GM18861 (cell line): ENCODE results near the gene SREBF2.
A peak's percentile ranks its signal among the peaks of the same experiment; 100 is the strongest.

ENCODE experiments used
- ATAC-seq: cut with Tn5 transposase; IDR thresholded peaks from one replicate; pipeline ENCODE4 v1.9.1; 2021; ENCODE audit not compliant: unreplicated experiment

Gene SREBF2

DNA sequence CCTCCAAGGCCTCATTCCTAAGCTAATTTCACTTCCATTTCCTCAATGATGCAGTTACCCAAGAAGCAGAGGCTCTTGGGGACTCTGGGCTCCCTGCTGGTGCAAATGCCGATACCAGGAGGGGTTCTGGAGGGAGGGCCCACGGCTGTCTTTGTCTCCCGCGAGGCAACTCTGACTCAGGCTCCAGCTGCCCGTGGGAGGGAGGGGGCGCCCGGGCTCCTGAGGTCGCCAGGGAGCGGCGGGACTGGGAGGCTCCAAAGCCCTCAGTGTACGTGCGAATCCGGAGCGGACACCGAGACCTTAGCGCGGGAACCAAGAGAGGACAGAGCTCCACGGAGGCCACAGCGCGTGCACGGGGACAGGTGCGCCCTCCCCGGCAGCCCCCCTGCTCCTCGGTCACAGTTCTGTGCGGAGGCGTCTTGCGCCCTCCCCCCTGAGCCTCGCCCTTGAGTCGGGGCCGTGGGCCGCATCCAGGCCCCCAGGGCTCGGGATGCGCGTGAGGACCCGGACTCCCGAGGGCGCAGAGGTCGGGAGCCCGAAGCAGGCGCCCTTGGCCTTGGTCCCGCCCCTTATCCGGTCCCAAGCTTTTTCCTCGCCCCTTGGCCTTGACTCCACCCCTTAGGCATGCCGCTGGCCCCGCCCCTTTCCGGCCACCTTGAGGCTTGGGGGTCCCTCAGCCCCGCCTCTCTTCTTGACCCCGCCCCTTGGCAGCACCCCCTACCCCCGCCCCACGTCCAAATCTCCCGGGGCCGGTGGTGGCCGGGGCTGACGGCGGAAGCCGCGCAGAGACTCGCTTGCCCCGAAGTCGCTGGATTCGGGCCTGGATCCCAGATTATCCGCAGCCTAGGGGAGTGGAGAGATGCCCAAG lies 86.7 kb downstream of the SREBF2 start:
- peak; percentile 34 for ATAC-seq

DNA sequence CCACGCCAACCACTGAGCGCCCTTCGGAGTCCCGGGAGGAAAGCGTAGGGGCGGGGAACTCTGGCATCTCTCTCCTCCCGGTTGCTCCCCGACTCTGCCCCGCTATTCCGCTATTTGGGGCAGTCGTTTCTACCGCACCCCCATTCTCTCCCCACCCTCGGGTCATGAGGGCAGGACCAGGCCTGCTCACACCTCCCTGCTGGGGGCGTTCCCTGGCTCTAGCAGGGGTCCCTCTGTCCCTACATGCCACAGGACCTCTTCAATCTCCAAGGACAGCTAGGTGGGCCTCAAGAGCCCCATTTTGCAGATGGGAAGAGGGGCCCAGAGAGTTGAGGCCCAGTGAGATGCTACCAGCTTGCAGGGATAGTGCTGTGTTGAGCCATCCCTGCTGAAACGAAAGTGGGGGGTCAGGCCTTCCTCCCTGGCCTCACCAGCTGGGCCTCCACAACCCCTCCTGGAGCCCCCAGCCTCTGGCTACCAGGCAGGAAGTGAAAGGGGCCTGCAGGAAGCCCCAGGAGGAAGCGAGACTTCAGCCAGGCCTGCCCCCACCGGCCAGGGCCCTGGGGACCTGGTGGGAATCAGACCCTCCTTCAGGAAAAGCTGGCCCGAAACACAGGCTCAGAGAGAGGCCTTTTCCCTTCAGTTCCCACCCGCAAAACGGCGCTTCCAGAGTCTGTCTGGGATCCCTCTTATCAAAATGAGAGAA lies 87.5 kb downstream of the SREBF2 start:
- peak; percentile 16 for ATAC-seq

DNA sequence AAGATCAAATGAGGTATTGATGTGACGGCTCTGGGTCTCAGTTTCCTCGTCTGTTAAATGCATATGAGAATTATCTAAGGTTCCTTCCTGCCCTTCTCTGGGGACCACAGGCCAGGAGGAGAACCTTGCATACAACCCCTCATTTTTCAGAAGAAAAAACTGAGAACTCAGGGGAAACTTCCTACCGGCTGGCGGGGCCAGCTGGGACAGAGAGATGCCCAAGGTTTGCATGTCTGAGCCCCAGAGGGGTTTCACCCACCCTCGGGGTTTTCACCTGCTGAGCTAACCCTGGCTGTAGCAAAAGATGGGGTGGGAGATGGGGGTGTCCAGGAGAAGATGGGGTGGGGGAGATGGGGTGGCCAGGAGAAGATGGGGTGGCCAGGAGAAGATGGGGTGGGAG lies 89.4 kb downstream of the SREBF2 start:
- ATAC-seq: no peak

DNA sequence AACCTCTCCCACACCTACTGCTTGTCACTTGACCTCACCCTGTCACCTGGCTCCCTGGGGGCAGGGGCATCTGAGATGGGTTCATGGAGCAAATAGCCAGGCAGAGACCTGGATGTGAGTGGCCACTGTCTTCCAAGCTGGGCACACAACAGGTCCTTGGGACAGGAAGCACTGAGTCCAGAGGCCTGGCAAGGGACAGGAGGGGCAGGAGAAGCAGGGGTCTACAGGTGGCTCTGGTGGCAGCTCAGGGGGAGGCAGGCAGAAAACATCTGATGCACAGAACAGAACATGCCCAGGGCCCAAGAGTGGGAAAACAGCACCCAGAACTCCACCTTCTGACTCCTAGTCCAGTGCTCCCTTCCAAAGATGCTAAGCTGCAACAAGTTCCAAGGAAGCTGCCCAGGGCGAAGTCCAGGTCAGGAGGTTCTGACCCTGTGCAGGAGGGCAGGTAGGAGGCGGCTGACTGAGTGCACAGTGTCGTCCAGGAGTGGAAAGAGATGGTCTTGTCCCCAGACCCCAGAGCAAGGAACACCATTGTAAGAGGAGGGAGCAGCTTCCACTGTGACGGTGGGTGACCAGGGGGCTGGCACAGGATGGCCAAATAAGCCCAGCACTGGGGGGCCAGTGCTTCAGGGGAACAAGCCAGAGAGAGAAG lies 90.2 kb downstream of the SREBF2 start:
- no peak for ATAC-seq

DNA sequence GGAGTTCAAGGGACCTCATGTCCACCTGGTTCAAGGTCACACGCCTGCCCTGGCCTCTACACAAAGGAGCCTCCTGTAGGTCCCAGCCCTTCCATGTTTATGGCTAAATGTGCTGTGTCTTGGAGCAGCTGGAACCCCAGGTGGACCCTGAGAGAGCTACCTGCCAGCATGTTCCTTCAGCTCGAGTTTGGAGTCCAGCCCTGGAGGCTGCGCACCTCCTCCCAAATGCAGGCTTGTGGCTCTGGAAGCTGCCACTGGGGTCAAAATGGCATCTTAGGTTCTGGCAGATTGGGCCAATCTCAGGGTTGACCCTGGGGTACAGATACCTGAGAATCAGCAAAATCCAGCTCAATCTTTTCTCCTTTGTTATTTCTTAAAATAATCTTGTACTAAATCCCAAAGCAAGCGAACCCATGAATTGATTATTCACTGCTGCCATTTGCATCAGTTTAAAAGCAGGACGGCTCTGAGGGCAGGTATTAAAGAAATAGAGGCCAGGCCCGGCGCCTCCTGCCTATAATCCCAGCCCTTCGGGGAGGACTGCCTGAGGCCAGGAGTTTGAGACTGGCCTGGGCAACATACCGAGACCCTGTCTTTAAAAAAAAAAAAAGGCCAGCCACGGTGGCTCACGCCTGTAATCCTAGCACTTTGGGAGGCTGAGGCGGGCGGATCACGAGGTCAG lies 90.8 kb downstream of the SREBF2 start:
- ATAC-seq: no peak

DNA sequence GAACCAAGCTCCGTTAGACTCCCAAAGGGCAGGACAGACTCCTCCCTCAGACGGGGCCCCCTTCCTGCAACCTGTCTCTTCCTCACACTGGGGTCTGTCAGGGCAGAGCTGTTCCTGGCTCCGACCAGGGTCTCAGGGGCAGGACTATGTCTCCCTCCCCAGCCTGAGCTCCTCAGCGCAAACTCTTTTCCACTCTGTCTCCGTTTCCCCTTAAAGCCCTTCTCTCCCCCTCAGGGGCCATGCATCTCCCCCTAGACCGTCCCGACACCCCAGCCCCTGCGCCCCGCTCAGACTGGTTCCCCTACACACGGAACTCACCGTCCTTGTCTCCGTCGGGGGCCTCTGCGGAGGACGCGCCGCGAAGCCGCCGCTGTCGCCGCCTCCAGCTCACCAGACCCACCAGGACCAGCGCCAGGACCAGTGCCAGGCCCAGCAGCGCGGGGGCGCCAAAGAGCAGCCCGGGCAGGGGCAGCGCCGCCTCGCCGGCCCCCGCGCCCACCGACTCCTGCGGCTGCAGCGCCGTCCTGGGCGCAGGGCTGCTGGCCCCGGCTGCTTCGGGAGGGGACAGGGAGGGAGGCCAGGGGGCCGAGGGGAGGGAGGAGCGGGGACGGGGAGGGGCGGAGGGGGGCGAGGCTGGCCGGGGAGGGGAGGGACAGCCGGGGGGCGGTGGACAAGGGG lies 93.0 kb downstream of the SREBF2 start:
- ATAC-seq: peak; percentile 20

DNA sequence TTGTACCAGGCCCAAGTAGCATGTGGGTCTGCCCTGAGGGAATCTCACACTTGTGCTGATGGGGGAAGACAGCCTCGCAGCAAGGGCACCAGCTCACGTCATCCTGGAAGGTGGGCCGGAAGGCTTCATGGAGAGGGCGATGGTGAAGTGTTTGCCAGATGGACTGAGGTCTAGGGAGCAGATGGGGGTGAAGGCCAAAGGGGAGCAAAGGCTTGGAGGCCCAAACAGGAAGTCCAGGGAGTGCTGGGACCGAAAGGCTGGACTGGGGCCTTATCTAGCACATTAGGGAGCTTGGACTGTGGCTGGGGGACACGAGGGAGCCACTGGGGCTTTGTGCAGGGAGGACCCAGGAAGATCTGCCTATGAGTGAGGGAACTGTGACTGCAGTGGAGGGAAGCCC lies 94.9 kb downstream of the SREBF2 start:
- ATAC-seq: no peak

DNA sequence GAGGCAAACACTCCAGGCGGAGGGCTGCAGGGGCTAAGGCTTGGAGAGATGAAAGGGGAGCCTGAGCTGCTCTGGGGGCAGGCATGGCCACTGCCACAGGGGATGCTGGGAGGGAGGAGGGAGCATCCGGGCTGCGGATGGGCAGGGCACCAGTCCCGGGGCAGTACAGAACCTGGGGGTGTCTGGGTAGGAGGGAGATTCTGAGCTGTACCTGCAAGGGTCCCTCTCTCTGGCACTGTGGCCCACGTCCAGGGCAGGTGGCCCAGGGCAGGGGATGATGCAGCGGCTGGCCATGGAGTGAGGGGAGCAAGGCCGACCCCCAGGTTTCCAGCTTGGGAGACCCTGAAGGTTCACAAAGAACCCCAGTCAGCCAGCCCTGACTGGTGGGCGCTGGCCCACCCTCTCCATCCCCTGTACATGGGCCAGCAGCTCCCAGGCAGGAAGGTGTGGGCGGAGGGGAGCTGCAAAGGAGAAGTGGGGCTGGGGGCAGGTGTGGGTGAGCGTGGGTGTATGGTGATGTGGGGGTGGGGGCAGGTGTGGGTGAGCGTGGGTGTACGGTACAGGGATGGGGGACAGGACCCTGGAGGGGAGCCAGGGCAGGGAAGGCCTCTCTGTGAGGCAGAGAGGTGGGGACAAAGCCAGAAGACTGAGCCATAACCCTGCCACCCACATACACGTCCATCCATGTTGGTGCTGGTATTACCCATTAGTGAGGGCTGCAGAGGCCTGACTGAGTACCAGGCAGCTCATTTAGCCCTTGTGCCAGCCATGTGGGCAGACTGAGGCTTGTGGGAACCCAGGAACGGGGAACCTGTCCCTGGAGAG lies 95.9 kb downstream of the SREBF2 start:
- no peak for ATAC-seq

DNA sequence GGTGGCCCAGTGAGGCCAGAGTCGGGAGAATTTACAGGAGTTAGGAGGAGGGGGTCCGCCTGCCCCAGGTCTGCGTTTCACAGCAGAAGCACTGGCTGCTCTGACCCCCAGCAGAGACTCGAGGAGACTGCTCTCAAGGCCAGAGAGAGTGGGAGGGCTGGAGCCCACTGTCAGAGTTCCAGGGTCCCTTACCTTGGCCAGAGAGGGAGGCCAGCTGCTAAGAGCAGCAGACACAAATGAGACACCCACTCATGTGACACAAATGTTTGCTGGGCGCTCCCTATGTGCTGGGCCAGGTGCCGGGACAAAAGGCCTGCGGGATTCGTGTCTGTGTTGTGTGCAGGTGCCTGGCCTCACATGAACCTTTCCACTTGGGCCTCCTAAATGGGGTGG lies 96.5 kb downstream of the SREBF2 start:
- no peak for ATAC-seq

DNA sequence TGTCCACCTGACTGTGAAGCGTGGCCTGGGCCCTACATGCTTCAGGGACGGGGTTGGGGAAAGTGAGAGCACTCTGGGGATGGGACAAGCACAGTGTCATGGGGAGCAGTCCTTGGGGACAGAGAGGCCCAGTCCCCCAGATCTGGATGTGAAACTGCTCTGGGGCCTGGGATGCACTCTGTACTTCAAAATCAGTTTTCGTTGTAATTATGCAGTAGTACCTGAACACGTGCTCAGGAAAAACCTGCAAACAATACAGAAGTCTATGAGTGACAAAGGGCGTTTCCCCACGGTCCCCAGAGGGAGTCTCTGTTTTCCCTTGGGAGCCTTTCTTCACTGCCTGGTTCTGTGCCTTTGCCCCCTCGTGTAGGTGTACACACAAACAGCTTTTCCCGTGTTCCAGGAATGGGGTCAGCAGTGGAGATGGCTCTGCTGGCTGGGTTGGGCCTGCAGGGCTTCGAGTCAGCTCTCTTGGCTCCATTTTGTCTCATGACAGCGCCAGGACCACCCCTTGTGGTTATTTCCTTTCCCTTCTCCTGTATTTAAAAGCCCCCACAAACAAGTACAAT lies 98.9 kb downstream of the SREBF2 start:
- peak; percentile 28 for ATAC-seq

DNA sequence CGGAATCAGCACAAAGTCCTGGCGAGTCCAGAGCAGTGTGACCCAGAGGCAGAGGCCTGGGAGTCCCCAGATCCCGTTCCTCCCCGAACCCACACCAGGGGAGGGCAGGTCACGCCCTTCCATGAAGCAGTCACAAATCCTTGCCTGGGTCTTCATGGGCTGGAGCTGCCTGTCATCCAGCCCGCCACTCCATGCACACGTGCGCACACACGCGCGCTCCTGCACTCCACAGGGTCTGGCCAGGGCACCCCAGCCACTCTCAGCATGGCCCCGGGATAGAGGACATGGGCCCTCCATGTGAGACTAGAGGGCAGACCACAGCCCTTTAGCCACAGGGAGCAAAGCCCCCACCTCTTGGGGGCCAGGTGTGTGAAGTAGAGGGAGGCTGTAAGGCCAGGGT lies 99.4 kb downstream of the SREBF2 start:
- ATAC-seq: no peak

DNA sequence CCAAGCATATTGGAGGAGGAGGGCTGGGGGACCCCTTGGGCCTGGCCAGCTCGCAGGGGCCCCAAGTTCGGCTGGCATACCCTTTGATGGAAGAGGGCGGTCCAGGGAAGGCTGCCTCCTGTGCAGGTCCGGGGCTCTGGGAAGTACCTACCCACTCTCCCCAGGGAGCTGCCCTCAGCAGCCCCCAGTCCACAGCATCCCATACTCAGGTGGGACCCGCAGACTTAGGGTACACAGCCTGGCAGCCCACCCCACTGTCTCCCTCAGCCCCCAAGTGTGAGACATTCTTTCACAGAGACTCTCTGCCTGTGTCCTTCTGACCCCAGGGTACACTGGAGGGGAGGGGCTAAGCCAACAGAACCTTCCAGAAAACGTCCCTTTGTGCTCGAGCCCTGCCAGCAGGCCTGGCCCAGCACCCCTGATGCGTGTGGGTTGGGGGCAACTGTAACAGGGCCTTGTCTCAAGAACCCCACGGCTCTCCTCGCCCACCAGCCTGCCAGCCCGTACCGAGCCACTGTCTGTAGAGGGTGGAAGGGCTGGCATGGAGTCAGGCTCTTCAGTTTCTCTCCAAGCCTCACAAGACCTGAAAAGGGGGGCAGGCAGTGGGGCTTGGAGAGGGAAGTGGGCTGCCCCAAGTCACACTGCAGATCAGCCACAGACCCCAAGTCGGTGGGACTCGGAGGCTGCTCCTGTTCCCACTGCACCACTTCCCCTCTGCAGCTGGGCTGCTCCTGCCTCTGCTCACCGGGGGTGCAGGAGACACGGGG lies 100.7 kb downstream of the SREBF2 start:
- ATAC-seq: no peak

DNA sequence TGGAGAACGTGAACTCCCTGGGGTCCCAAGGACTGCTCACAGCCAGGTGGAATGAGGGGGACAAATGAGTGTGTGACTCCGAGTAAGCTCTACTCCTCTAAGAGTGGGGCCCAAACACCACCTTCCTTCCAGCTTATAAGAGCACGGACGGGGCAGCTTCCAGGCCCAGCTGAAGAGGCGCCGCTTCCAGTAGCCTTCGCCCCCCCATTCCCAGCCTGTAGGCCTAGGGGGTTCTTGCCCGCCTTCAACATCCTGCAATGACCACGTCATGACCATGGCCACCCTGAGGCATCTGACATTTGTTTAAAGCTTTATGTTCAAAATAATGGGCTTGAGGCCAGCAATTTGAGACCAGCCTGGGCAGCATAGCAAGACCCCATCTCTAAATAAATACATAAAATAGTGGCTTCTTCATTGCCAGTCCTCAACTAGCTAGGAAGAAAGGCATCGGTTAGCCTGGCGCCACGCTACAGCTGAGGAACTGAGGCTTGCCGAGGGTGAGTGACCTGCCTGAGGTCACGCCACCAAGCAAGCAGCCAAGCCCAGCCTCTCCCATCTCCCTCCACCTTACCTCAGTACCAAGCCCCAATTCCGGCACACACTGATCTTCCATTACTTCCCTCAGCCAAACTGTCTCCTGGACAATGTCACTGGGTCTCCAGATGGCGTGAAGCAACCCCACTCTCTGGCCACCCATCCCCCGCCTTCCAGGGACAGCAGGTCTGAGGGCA lies 101.5 kb downstream of the SREBF2 start:
- ATAC-seq: no peak

DNA sequence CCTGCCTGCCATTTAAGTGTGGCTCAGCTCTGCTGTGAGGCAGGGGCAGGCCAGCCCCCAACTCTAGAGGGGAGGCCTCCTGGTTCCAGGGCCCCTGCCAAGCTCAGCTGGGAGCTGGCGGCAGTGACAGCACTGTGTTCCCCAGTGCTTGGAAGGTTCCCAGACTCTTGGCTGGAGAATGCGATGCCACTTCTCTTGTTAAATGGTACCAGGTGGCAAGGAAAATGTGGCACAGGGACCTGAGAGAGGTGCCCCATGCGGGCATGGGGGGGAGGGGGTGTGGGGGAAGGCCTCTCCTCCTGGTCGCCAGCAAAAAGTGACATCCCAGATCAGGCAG lies 102.1 kb downstream of the SREBF2 start:
- ATAC-seq: no peak

DNA sequence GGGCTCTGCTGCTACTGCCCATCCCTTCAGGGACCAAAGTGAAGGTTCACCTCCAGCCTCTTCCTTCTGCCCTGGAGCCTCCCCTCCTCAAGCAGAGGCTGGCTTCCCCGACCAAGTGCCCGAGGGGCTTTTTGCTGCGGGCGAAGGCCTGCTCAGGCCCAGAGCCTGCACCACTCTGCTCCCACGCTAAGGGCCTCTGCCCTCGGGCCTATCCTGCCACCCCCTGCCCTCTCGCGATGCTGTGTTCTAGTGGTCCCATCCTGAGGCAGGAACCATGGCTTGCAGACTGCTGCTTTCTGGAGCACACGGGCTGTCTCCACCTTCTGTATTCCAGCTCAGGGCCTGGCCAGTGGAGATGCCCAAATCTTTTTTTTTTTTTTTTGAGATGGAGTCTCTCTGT lies 102.6 kb downstream of the SREBF2 start:
- ATAC-seq: no peak

DNA sequence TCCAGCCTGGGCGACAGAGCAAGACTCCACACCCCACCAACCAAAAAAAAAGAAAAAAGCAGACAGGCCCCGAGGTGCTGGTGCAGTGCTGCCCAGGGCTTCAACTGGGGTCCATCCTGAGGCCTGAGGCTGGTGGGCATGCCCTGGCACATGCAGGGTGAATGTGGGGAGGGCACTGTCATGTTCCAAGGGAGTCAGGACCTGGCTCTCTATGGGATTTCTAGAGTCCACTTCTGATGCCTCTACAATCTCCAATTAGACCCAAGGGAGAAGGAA lies 103.9 kb downstream of the SREBF2 start:
- ATAC-seq: no peak

DNA sequence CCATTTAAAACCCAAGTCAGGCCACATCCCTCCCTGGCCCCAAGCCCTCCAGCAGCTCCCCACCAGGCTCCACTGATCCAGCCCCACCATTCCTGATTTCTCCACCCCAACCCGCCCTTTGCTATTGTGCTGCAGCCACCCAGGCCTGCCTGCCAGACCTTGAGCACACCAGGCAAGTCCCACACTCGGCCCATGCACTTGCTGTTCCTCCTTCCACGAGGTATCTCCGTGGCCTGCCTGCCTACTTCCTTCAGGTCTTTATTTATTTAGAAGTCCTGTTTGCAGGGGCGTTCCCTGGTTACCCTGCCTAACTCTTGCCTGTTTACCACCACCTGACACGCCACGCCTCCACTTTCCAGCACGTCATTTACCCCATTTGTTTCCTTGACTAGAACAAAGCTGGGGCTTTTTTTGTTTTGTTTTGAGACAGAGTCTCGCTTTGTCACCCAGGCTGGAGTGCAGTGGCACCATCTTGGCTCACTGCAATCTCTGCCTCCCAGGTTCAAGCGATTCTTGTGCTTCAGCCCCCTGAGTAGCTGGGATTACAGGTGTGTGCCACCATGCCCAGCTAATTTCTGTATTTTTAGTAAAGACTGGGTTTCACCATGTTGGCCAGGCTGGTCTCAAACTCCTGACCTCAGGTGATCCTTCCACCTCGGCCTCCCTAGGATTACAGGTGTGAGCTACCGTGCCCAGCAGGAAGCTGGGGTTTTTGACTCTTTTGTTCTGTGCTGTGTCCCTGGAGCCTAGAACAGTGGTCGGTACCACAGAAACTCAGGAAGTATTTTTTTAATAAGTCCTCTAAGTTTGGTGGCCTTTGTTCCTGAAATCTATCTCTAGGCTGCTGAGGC lies 107.3 kb downstream of the SREBF2 start:
- ATAC-seq: peak; percentile 37
